ENCODE data around the gene ZNF333.

ZNF333 gene

GRCh38 chr19:14689598-14690503 lies at the start of gene ZNF333:
Gene ZNF333 (plus strand): TSS chr19:14690048. CDS start chr19:14693492, 3,444 bp downstream.
- Histone ChIP-seq H3K4me1 (ENCODE audit: control insufficient read depth, insufficient read depth, low read length) (no peaks in the 10 kb centered on the region), H3K4me3 (ENCODE audit: low read length) (peak within 1 kb of the TSS; percentile 77), H3K27me3 (ENCODE audit: control insufficient read depth, insufficient read depth, low read length) (no peaks in the 10 kb centered on the region), H3K27ac (ENCODE audit: low read length) (no peak within 1 kb of the TSS), H3K36me3 (ENCODE audit: control insufficient read depth, insufficient read depth, low read length) (peaks cover 1% of the 10 kb centered on the region; the same call in 1 of the 2 replicates), H3K9me3 (ENCODE audit: control insufficient read depth, insufficient read depth, low read length) (no peaks in the 10 kb centered on the region)
- peak; percentile 70 for DNase-seq (ENCODE audit: low read depth, low spot score)
- WGBS (ENCODE audit: insufficient coverage, insufficient read length), result no CpG with 5 or more reads among the region's 66 CpGs

DNA sequence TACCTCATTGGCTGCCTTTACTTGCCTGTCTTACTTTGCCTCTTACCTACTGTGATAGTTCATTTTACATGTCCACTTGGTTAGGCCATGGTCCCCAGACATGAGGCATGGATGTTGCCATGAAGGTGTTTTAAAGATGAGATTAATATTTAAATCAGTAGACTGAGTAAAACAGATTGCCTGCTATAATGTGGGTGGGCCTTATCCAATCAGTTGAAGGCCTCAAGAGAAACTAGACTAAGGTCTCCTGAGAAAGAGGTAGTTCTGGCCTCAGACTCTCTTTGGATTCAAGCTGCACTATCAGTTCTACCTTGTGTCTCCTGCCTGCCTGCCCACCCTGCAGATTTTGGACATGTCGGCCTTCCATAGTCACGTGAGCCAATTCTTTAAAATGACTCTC lies 41.3 kb upstream of the ZNF333 start:
- H3K27ac ChIP-seq (ENCODE audit: low read length), result no peak overlapping the region
- H3K36me3 ChIP-seq (ENCODE audit: control insufficient read depth, insufficient read depth, low read length), result no peaks in the 10 kb centered on the region
- no peaks in the 10 kb centered on the region for H3K27me3 ChIP-seq (ENCODE audit: control insufficient read depth, insufficient read depth, low read length)
- no peaks in the 10 kb centered on the region for H3K9me3 ChIP-seq (ENCODE audit: control insufficient read depth, insufficient read depth, low read length)
- H3K4me1 ChIP-seq (ENCODE audit: control insufficient read depth, insufficient read depth, low read length), result no peaks in the 10 kb centered on the region
- no peak for DNase-seq (ENCODE audit: low read depth, low spot score)
- WGBS (ENCODE audit: insufficient coverage, insufficient read length), result no CpG with 5 or more reads among the region's 2 CpGs
- H3K4me3 ChIP-seq (ENCODE audit: low read length), result no peak overlapping the region

GRCh38 chr19:14649020-14649419 lies 40.8 kb upstream of the ZNF333 start:
- WGBS (ENCODE audit: insufficient coverage, insufficient read length), result 88% methylated on average over 4 of the region's 4 CpGs
- DNase-seq (ENCODE audit: low read depth, low spot score), result no peak
- no peak overlapping the region for H3K27ac ChIP-seq (ENCODE audit: low read length)
- no peaks in the 10 kb centered on the region for H3K4me1 ChIP-seq (ENCODE audit: control insufficient read depth, insufficient read depth, low read length)
- H3K4me3 ChIP-seq (ENCODE audit: low read length), result no peak overlapping the region
- H3K9me3 ChIP-seq (ENCODE audit: control insufficient read depth, insufficient read depth, low read length), result no peaks in the 10 kb centered on the region
- no peaks in the 10 kb centered on the region for H3K27me3 ChIP-seq (ENCODE audit: control insufficient read depth, insufficient read depth, low read length)
- H3K36me3 ChIP-seq (ENCODE audit: control insufficient read depth, insufficient read depth, low read length), result no peaks in the 10 kb centered on the region

DNA sequence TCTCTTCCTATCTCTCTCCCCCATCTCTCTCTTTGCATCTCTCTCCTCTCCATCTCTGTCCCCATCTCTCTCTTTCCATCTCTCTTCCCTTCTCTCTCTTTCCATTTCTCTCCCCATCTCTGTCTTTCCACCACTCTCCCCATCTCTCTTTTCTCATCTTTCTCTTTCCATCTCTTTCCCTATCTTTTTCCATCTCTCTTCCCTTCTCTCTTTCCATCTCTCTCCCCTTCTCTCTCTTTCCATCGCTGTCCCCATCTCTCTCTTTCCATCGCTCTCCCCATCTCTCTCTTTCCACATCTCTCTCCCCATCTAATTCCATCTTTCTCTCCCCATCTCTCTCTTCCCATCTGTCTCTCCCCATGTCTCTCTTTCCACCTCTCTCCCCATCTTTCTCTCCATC lies 39.7 kb upstream of the ZNF333 start:
- H3K9me3 ChIP-seq (ENCODE audit: control insufficient read depth, insufficient read depth, low read length), result no peaks in the 10 kb centered on the region
- DNase-seq (ENCODE audit: low read depth, low spot score), result no peak
- 100% methylated on average over 2 of the region's 2 CpGs for WGBS (ENCODE audit: insufficient coverage, insufficient read length)
- H3K27ac ChIP-seq (ENCODE audit: low read length), result no peak overlapping the region
- H3K4me1 ChIP-seq (ENCODE audit: control insufficient read depth, insufficient read depth, low read length), result no peaks in the 10 kb centered on the region
- no peaks in the 10 kb centered on the region for H3K36me3 ChIP-seq (ENCODE audit: control insufficient read depth, insufficient read depth, low read length)
- no peak overlapping the region for H3K4me3 ChIP-seq (ENCODE audit: low read length)
- H3K27me3 ChIP-seq (ENCODE audit: control insufficient read depth, insufficient read depth, low read length), result no peaks in the 10 kb centered on the region

GRCh38 chr19:14654786-14655560 lies 34.9 kb upstream of the ZNF333 start:
- Histone ChIP-seq H3K36me3 (ENCODE audit: control insufficient read depth, insufficient read depth, low read length) (no peaks in the 10 kb centered on the region), H3K4me1 (ENCODE audit: control insufficient read depth, insufficient read depth, low read length) (no peaks in the 10 kb centered on the region), H3K9me3 (ENCODE audit: control insufficient read depth, insufficient read depth, low read length) (no peaks in the 10 kb centered on the region), H3K4me3 (ENCODE audit: low read length) (no peak overlapping the region), H3K27me3 (ENCODE audit: control insufficient read depth, insufficient read depth, low read length) (no peaks in the 10 kb centered on the region), H3K27ac (ENCODE audit: low read length) (no peak overlapping the region)
- no CpG with 5 or more reads among the region's 7 CpGs for WGBS (ENCODE audit: insufficient coverage, insufficient read length)
- DNase-seq (ENCODE audit: low read depth, low spot score), result no peak

- Histone ChIP-seq H3K36me3 (ENCODE audit: control insufficient read depth, insufficient read depth, low read length) (no peaks in the 10 kb centered on the region), H3K27ac (ENCODE audit: low read length) (no peak overlapping the region), H3K4me3 (ENCODE audit: low read length) (no peak overlapping the region), H3K9me3 (ENCODE audit: control insufficient read depth, insufficient read depth, low read length) (no peaks in the 10 kb centered on the region), H3K27me3 (ENCODE audit: control insufficient read depth, insufficient read depth, low read length) (no peaks in the 10 kb centered on the region), H3K4me1 (ENCODE audit: control insufficient read depth, insufficient read depth, low read length) (no peaks in the 10 kb centered on the region)
- DNase-seq (ENCODE audit: low read depth, low spot score), result no peak
- no CpG with 5 or more reads among the region's 11 CpGs for WGBS (ENCODE audit: insufficient coverage, insufficient read length)
Measured at GRCh38 chr19:14655726-14656125, 34.1 kb upstream of the ZNF333 start.

GRCh38 chr19:14659874-14660489 lies 29.9 kb upstream of the ZNF333 start:
- no peak for DNase-seq (ENCODE audit: low read depth, low spot score)
- no peak overlapping the region for H3K27ac ChIP-seq (ENCODE audit: low read length)
- no peaks in the 10 kb centered on the region for H3K36me3 ChIP-seq (ENCODE audit: control insufficient read depth, insufficient read depth, low read length)
- H3K4me1 ChIP-seq (ENCODE audit: control insufficient read depth, insufficient read depth, low read length), result no peaks in the 10 kb centered on the region
- H3K27me3 ChIP-seq (ENCODE audit: control insufficient read depth, insufficient read depth, low read length), result no peaks in the 10 kb centered on the region
- H3K9me3 ChIP-seq (ENCODE audit: control insufficient read depth, insufficient read depth, low read length), result no peaks in the 10 kb centered on the region
- H3K4me3 ChIP-seq (ENCODE audit: low read length), result no peak overlapping the region
- no CpG with 5 or more reads among the region's 6 CpGs for WGBS (ENCODE audit: insufficient coverage, insufficient read length)

GRCh38 chr19:14661372-14661924 lies 28.4 kb upstream of the ZNF333 start:
- DNase-seq (ENCODE audit: low read depth, low spot score), result no peak

GRCh38 chr19:14669940-14670339 lies 19.9 kb upstream of the ZNF333 start:
- H3K27me3 ChIP-seq (ENCODE audit: control insufficient read depth, insufficient read depth, low read length), result no peaks in the 10 kb centered on the region; the same call in 1 of the 2 replicates
- H3K4me1 ChIP-seq (ENCODE audit: control insufficient read depth, insufficient read depth, low read length), result no peaks in the 10 kb centered on the region
- no peaks in the 10 kb centered on the region for H3K36me3 ChIP-seq (ENCODE audit: control insufficient read depth, insufficient read depth, low read length)
- H3K27ac ChIP-seq (ENCODE audit: low read length), result no peak overlapping the region
- H3K4me3 ChIP-seq (ENCODE audit: low read length), result no peak overlapping the region
- no peak for DNase-seq (ENCODE audit: low read depth, low spot score)
- WGBS (ENCODE audit: insufficient coverage, insufficient read length), result no CpG with 5 or more reads among the region's 3 CpGs
- no peaks in the 10 kb centered on the region for H3K9me3 ChIP-seq (ENCODE audit: control insufficient read depth, insufficient read depth, low read length)

More at GRCh38 chr19:14661372-14661924, 28.4 kb upstream of the ZNF333 start:
- no peak overlapping the region for H3K27ac ChIP-seq (ENCODE audit: low read length)
- no peaks in the 10 kb centered on the region for H3K9me3 ChIP-seq (ENCODE audit: control insufficient read depth, insufficient read depth, low read length)
- H3K4me3 ChIP-seq (ENCODE audit: low read length), result no peak overlapping the region
- no peaks in the 10 kb centered on the region for H3K36me3 ChIP-seq (ENCODE audit: control insufficient read depth, insufficient read depth, low read length)
- H3K27me3 ChIP-seq (ENCODE audit: control insufficient read depth, insufficient read depth, low read length), result no peaks in the 10 kb centered on the region
- no peaks in the 10 kb centered on the region for H3K4me1 ChIP-seq (ENCODE audit: control insufficient read depth, insufficient read depth, low read length)
- whole genome bisulfite sequencing (ENCODE audit: insufficient coverage, insufficient read length), result no CpG with 5 or more reads among the region's 12 CpGs

DNA sequence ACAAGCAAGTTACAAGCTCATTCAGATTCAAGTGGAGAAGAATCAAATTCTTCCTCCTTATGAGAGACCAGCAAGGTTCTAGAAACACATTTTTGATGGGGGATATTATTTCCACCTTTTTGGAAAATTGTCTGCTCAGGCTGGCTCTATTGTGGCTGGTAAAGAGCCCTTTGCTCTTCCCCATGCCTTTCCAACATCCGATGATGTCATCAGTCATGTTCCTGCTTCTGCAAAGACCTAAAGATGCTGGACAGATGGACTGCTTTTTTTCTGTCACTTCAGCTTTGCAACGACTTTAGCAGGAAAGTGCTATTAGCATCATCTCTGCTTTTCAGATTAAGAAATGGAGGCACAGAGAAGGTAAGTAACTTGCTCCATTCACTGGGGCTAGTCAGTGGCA lies 19.4 kb upstream of the ZNF333 start:
- Histone ChIP-seq H3K27ac (ENCODE audit: low read length) (no peak overlapping the region), H3K27me3 (ENCODE audit: control insufficient read depth, insufficient read depth, low read length) (no peaks in the 10 kb centered on the region; the same call in 1 of the 2 replicates), H3K4me3 (ENCODE audit: low read length) (no peak overlapping the region), H3K36me3 (ENCODE audit: control insufficient read depth, insufficient read depth, low read length) (no peaks in the 10 kb centered on the region), H3K4me1 (ENCODE audit: control insufficient read depth, insufficient read depth, low read length) (no peaks in the 10 kb centered on the region), H3K9me3 (ENCODE audit: control insufficient read depth, insufficient read depth, low read length) (no peaks in the 10 kb centered on the region)
- no CpG with 5 or more reads among the region's 2 CpGs for WGBS (ENCODE audit: insufficient coverage, insufficient read length)
- no peak for DNase-seq (ENCODE audit: low read depth, low spot score)
